NCI-H2196 (cell line): Measurements from ENCODE around the gene GAS2L1.
A peak's percentile ranks its signal among the peaks of the same experiment; 100 is the strongest.

Source experiments
- DNase-seq: peaks from one replicate; lab custom pipeline; 2025; ENCODE audit not compliant: unreplicated experiment; lab: John Stamatoyannopoulos, UW

Gene GAS2L1

DNA sequence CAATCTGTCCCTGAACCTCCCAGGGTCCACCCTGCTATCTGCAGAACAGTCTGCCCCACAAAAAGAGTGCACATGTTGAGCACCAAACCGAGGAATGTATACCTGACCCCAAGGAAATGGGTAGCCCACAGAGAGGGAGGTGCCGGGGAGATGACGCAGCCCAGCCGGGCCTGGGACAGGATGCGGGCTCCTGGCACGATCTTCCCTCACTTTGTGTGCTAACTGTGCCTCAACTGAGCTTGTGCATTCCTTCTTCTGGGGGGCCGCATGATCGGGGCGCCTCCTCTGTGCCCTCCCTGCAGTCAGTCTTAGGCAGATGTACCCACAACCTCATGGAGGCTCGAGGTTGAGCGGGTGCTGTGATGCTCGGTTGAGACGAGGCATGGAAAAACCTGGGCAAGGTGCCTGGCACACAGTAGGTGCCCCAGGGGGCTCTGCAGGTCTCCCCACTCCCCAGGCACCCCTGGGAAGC is 2.4 kb downstream of the GAS2L1 start:
- DNase-seq, result no peak

- DNase-seq, result no peak
Observed at GRCh38 chr22:29309332-29310064, 3.0 kb downstream of the GAS2L1 start.

DNA sequence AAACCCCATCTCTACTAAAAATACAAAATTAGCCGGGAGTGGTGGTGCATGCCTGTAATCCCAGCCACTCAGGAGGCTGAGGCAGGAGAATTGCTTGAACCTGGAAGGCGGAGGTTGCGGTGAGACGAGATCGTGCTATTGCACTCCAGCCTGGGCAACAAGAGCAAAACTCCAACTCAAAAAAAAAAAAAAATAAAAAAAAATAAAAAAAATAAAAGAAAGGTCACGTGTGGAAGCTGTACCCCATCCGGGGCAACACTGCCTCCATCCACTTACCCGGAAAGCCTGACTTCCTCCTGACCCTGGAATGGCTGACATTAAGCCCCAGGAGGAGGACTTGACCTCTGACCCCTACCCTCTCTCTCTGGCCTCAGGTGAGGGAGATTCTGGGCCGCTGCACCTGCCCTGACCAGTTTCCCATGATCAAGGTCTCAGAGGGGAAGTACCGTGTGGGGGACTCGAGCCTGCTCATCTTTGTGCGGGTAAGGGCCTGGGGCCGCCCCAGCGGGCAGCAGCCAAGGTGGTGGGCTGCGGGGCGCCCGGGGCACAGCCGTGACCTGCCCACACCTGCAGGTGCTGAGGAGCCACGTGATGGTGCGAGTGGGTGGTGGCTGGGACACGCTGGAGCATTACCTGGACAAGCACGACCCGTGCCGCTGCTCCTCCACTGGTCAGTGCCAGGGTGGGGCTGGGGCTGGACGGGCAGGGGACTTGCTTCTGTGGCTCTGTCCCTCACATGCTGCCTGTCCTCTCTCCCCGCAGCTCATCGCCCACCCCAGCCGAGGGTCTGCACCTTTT is 3.8 kb downstream of the GAS2L1 start:
- DNase-seq, result no peak

DNA sequence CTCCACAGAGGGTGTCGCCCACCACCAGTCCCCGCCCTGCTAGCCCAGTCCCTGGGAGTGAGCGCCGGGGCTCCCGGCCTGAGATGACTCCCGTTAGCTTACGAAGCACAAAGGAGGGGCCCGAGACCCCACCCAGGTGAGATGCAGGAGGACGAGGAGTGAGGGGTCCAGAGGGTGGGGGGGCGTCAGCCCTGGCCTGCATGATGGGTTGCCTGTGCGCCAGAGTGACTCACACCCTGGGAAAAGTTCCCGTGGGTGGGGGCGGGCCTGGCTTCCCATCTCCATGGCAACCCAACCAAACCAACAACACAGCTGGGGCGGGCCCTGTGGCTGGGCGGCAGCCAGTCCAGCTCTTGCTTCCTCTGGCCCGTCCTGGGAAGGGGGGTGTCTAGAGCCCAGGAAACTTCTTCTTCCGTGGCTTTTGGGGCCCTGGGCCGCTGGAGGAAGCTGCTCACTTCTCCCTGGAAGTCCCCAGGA is 4.5 kb downstream of the GAS2L1 start:
- DNase-seq, result peak; percentile 74

GRCh38 chr22:29311464-29312217 is 5.2 kb downstream of the GAS2L1 start:
- no peak for DNase-seq

GRCh38 chr22:29312218-29313125 is 6.0 kb downstream of the GAS2L1 start:
- no peak for DNase-seq

GRCh38 chr22:29313126-29313575 is 6.7 kb downstream of the GAS2L1 start:
- DNase-seq, result no peak

- DNase-seq, result peak; percentile 36
Observed at GRCh38 chr22:29313576-29314466, 7.4 kb downstream of the GAS2L1 start.

DNA sequence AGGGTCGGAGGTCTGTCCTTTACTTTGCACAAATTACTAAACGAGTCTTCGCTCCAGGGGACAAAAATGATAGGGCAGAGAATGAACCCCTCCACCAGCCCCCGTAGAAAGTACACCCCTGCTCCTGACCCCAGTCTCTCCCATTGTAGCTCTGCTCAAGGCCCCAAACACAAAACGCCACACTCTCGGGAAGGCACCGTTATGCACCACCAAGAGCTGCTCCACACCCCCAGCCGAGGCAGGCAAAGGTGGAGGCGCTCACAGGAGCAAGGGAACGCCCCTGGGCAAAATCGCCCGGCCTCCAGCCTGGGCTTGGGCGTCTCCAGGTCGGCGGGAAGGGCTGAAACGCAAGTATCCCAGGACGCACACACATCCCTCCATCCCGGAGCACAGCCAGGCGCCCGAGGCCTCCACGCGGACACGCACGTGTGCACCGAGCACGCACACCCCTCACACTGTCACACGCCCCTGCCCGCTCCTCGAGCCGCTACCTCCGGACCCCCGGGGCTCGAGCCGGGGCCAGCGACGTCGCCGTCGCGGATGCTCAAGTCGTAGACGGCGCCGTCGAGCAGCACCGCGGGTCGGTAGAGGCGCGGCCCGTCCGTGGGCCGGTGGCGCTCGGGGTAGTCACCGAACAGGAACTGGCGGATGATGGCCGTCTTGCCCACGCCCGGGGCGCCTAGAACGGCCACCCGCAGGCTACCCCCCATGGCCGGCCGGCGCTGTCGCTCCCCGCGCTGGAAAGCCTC is 8.3 kb downstream of the GAS2L1 start:
- DNase-seq, result no peak

DNA sequence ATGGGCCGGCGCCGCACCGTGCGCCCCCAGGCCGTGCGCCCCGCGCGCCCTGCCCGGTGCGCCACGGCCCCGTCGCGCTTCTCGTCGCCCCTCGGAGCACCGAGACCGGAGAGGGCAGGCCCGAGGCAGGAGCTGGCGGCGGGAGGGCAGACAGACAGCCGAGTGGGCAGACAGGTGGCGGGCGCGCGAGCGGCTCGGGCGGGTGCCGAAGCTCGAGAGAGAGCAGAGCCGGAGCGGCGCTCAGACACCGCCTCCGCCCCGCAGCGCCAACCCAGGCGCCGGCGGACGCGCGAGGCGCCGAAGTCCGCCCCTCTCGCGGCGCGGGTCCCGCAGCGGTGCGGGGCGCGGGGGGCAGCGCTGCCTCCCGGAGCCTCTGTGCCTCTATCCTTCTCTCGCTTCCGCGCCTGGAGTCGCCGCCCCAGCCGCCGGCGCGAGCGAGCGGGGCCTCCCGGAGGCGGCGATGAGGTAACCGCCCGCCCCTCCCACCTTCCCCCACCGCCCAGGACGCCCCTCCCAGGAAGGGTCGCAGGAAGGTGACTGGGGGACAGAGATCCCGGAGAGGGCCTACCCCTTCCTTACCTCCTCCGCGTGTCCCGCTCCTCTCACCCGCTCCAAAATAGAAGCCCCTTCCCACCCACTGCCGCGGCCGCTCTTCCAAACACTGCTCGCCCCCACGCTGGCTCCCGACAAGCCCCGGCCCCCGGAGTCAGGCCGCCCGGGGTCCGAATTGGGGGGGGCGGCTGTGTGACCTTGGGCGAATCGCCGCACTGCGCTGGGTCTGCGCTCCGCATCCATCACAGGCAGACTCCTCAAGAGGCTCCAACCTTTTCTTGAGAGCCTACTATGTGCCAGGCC is 9.1 kb downstream of the GAS2L1 start, which contains the start of gene RASL10A:
Gene RASL10A, minus strand, starts transcription at position 412 of the 855 bp plus-strand sequence. CDS start 451 bp downstream, outside the sequence.
- DNase-seq, result peak; percentile 8

GRCh38 chr22:29316141-29316828 is 9.8 kb downstream of the GAS2L1 start:
- DNase-seq, result no peak

GRCh38 chr22:29317827-29318454 is 11.5 kb downstream of the GAS2L1 start:
- no peak for DNase-seq

GRCh38 chr22:29319072-29319471 is 12.6 kb downstream of the GAS2L1 start:
- DNase-seq, result no peak

DNA sequence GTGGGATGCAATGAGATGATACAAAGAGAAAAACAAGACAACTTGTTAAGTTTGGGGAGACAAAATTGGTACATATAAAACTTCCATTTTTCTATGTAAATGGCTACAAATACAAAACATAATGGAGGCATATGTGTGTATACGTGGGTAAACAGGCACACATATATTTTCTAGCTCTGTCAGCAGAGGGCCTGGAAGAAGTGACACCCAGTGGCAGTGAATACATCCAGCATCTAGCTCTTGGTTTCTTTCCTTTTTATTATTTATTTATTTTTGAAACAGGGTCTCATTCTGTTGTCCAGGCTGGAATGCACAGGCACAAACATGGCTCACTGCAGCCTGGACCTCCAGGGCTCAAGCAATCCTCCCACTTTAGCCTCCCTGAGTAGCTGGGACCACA is 14.1 kb downstream of the GAS2L1 start:
- DNase-seq, result no peak

DNA sequence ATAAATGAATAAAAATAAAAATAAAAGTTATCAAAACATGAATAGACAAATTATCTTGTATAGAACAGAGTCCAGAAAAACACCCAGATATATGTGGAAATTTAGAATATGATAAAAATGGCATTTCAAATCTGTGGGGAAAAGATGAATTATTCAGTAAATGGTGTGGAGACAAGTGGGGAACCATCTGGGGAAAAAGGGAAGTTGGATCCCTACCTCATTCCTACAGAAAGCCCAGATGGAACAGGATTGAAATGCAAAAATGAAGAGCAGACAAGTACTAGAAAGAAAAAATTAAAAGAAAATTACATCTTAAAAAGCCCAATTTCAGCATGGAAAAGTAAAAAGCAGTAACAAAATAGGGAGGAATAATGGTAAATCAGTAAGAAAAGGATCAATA is 17.2 kb downstream of the GAS2L1 start:
- no peak for DNase-seq

- no peak for DNase-seq
Observed at GRCh38 chr22:29325356-29325755, 18.9 kb downstream of the GAS2L1 start.
